Neural progenitor cell (in vitro differentiated cells): Measurements from ENCODE around the gene AGTRAP. TPM values are rescaled to one million over a fixed set of nuclear protein-coding genes. Genes with fewer than 3 reads are reported as not detected.

Experiments used
- DNase-seq: peaks from one replicate; pipeline ENCODE4 v3.0.0-alpha.2; 2016; ENCODE audit warnings: low spot score
- H2AFZ ChIP-seq: fragments of 200-600 bp; sonication (generic); replicated peaks from 2 replicates; pipeline ENCODE4 v1.6.1; 2016; ENCODE audit warnings: antibody characterized with exemption
- H3F3A ChIP-seq: fragments of 200-600 bp; sonication (generic); 2 replicates; pipeline ENCODE4 v1.6.1; 2016; ENCODE audit warnings: antibody characterized with exemption, low read depth
- H3K27ac ChIP-seq: fragments of 200-600 bp; sonication (generic); 2 replicates; pipeline ENCODE4 v1.5.1; 2016; ENCODE audit warnings: mild to moderate bottlenecking
- H3K27me3 ChIP-seq: fragments of 200-600 bp; sonication (generic); 2 replicates; pipeline ENCODE4 v1.6.1; 2016; ENCODE audit warnings: mild to moderate bottlenecking, moderate library complexity
- H3K36me3 ChIP-seq: fragments of 200-600 bp; sonication (generic); 2 replicates; pipeline ENCODE4 v1.5.1; 2016
- H3K4me1 ChIP-seq: fragments of 200-600 bp; sonication (generic); 2 replicates; pipeline ENCODE4 v1.6.1; 2016; ENCODE audit warnings: mixed run types
- H3K4me2 ChIP-seq: fragments of 200-600 bp; sonication (generic); 2 replicates; pipeline ENCODE4 v1.6.1; 2016
- H3K4me3 ChIP-seq: fragments of 200-600 bp; sonication (generic); 2 replicates; pipeline ENCODE4 v1.5.1; 2016
- H3K79me2 ChIP-seq: fragments of 200-600 bp; sonication (generic); 2 replicates; pipeline ENCODE4 v1.6.1; 2016; ENCODE audit warnings: low read depth
- H3K9ac ChIP-seq: fragments of 200-600 bp; sonication (generic); 2 replicates; pipeline ENCODE4 v1.6.1; 2016
- H3K9me3 ChIP-seq: fragments of 200-600 bp; sonication (generic); 2 replicates; pipeline ENCODE4 v1.5.1; 2016; ENCODE audit warnings: low read depth
- H4K20me1 ChIP-seq: fragments of 200-600 bp; sonication (generic); 2 replicates; pipeline ENCODE4 v1.6.1; 2016; ENCODE audit warnings: low read depth
- H3K27ac Mint-ChIP-seq: 3 replicates; pipeline ENCODE4 v1.8.0; 2021; ENCODE audit warnings: mixed read lengths
- H3K27me3 Mint-ChIP-seq: 2 replicates; pipeline ENCODE4 v1.8.0; 2022; ENCODE audit warnings: low read depth, mild to moderate bottlenecking, inconsistent platforms, moderate library complexity, mixed read lengths; ENCODE audit not compliant: insufficient read depth
- H3K36me3 Mint-ChIP-seq: 3 replicates; pipeline ENCODE4 v1.8.0; 2021; ENCODE audit warnings: mixed read lengths
- H3K4me1 Mint-ChIP-seq: 3 replicates; pipeline ENCODE4 v1.8.0; 2021; ENCODE audit warnings: mixed read lengths
- H3K4me3 Mint-ChIP-seq: 3 replicates; pipeline ENCODE4 v1.8.0; 2021; ENCODE audit warnings: mild to moderate bottlenecking, moderate library complexity, mixed read lengths
- H3K9me3 Mint-ChIP-seq: 3 replicates; pipeline ENCODE4 v1.8.0; 2020; ENCODE audit warnings: mixed read lengths
- EZH2 ChIP-seq: fragments of 200-600 bp; sonication (generic); IDR thresholded peaks from 2 replicates; pipeline ENCODE4 v1.6.1; 2017; ENCODE audit warnings: antibody characterized with exemption, mild to moderate bottlenecking, moderate library complexity
- EZH2phosphoT487 ChIP-seq: fragments of 200-600 bp; sonication (generic); IDR thresholded peaks from 2 replicates; pipeline ENCODE4 v1.6.1; 2017; ENCODE audit warnings: antibody characterized with exemption
- total RNA-seq: library from RNA; depleted of rRNA; stranded (reverse); fragments of >200 nt; gene quantifications from 2 replicates; pipeline ENCODE4 v1.2.3, GENCODE V29; 2015; ENCODE audit warnings: low replicate concordance
- TF ChIP-seq, protein P1 (sequence below): fragments of 200-600 bp; sonication (generic); IDR thresholded peaks from 2 replicates; pipeline ENCODE4 v1.5.1; 2017; ENCODE audit warnings: antibody characterized with exemption, mild to moderate bottlenecking

Gene AGTRAP
- total RNA-seq, 1 donor from 2014 or later, result 12.4 TPM

DNA sequence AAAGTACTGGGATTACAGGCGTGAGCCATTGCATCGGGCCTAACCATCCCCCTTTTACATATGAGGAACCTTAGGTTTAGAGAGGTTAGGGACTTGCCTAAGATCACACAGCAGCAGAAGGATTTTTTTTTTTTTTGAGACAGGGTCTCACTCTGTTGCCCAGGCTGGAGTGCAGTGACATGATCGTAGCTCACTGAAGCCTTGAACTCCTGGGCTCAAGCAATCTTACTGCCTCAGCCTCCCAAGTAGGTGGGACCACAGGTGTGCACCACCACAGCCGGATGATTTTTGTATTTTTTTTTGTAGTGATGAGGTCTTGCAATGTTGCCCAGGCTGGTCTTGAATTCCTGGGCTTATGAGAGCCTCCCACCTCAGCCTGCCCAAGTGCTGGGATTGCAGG lies 23.9 kb downstream of the AGTRAP start:
- Histone ChIP-seq H3K27me3 (peaks cover 56% of the 10 kb centered on the region), H3K4me3 (no peak overlapping the region), H2AFZ (no peak overlapping the region), H3K79me2 (no peaks in the 10 kb centered on the region), H3F3A (peaks cover 16% of the 10 kb centered on the region), H3K4me2 (no peak overlapping the region), H3K27ac (no peak overlapping the region), H3K9me3 (no peaks in the 10 kb centered on the region), H4K20me1 (no peaks in the 10 kb centered on the region), H3K9ac (no peak overlapping the region), H3K36me3 (no peaks in the 10 kb centered on the region), H3K4me1 (peaks cover 14% of the 10 kb centered on the region)
- Mint-ChIP-seq H3K4me1 (peaks cover 20% of the 10 kb centered on the region), H3K36me3 (no peaks in the 10 kb centered on the region), H3K4me3 (no peak overlapping the region), H3K27me3 (peaks cover 28% of the 10 kb centered on the region), H3K27ac (no peak overlapping the region), H3K9me3 (peaks cover 10% of the 10 kb centered on the region)
- DNase-seq, result no peak
- TF ChIP-seq, protein P1, sequence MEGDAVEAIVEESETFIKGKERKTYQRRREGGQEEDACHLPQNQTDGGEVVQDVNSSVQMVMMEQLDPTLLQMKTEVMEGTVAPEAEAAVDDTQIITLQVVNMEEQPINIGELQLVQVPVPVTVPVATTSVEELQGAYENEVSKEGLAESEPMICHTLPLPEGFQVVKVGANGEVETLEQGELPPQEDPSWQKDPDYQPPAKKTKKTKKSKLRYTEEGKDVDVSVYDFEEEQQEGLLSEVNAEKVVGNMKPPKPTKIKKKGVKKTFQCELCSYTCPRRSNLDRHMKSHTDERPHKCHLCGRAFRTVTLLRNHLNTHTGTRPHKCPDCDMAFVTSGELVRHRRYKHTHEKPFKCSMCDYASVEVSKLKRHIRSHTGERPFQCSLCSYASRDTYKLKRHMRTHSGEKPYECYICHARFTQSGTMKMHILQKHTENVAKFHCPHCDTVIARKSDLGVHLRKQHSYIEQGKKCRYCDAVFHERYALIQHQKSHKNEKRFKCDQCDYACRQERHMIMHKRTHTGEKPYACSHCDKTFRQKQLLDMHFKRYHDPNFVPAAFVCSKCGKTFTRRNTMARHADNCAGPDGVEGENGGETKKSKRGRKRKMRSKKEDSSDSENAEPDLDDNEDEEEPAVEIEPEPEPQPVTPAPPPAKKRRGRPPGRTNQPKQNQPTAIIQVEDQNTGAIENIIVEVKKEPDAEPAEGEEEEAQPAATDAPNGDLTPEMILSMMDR, result no peak
- TF ChIP-seq EZH2phosphoT487 (no peak), EZH2 (no peak)

DNA sequence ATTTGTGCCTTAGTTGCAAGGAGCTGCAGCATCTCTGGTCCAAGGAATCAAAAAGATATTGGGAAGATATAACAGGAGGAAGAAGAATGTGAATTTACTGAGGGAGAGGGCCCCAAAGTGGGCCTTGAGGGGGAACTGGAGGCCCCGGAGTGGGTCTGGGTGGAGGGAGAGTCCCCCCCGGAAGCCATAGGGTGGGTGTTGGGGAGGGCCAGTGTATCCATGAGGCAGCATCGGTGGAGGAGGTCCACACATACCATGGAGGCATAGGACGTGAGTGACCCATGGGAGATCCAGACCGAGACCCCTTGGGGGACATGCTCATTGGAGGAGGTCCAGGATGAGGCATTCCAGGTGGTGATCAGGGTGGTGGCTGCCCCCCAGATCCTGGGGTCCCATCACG lies 25.3 kb downstream of the AGTRAP start:
- H3K27ac Mint-ChIP-seq, result no peak overlapping the region
- Histone ChIP-seq H4K20me1 (no peaks in the 10 kb centered on the region), H3K4me2 (no peak overlapping the region), H3K9ac (no peak overlapping the region), H2AFZ (no peak overlapping the region), H3K79me2 (no peaks in the 10 kb centered on the region), H3K4me1 (peaks cover 14% of the 10 kb centered on the region), H3K36me3 (no peaks in the 10 kb centered on the region), H3K27ac (no peak overlapping the region), H3K4me3 (no peak overlapping the region), H3K9me3 (no peaks in the 10 kb centered on the region), H3K27me3 (peaks cover 64% of the 10 kb centered on the region), H3F3A (peaks cover 16% of the 10 kb centered on the region)
- peaks cover 23% of the 10 kb centered on the region for H3K4me1 Mint-ChIP-seq
- H3K4me3 Mint-ChIP-seq, result no peak overlapping the region
- H3K36me3 Mint-ChIP-seq, result no peaks in the 10 kb centered on the region
- TF ChIP-seq, protein P1, result no peak
- TF ChIP-seq EZH2, result no peak
- TF ChIP-seq EZH2phosphoT487, result no peak
- peaks cover 23% of the 10 kb centered on the region for H3K27me3 Mint-ChIP-seq
- no peak for DNase-seq
- H3K9me3 Mint-ChIP-seq, result peaks cover 5% of the 10 kb centered on the region

DNA sequence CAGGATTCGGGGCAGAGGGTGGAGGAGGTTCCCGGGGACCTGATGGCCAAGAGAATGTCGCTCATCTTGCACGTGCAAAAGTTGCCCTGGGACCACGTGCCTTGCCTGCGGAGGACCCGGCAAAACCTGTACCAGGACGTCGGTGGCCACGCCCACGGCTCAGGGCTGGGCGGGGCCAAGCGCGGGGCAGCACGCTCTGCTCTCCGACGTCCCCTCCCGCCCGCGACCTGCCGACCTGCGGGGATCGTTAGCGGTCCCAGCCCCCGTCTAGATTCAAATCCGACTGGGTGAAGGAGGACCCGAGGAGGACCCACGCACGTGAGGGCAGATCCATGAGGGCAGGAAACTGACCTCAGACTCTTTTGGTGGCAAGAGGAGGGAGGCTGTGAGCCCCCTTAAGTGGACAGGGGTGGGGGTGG lies 26.1 kb downstream of the AGTRAP start, which contains the start of gene C1orf167:
TSS of gene C1orf167 (plus strand) at position 206 of the 419 bp plus-strand sequence. CDS start 2,208 bp downstream, outside the sequence.
- H3K27me3 Mint-ChIP-seq, result peaks cover 23% of the 10 kb centered on the region
- peak; percentile 72 for DNase-seq
- H3K36me3 Mint-ChIP-seq, result no peaks in the 10 kb centered on the region
- peaks cover 64% of the 10 kb centered on the region for H3K27me3 ChIP-seq
- no peaks in the 10 kb centered on the region for H3K36me3 ChIP-seq
- H3K4me1 Mint-ChIP-seq, result peaks cover 23% of the 10 kb centered on the region
- no peaks in the 10 kb centered on the region for H3K9me3 Mint-ChIP-seq
- no peak within 1 kb of the TSS for H3K9ac ChIP-seq
- H3K9me3 ChIP-seq, result no peaks in the 10 kb centered on the region
- peaks cover 17% of the 10 kb centered on the region for H3K4me1 ChIP-seq
- H3K27ac Mint-ChIP-seq, result peak within 1 kb of the TSS; percentile 58
- H2AFZ ChIP-seq, result peak within 1 kb of the TSS; percentile 31
- no peaks in the 10 kb centered on the region for H4K20me1 ChIP-seq
- peaks cover 16% of the 10 kb centered on the region for H3F3A ChIP-seq
- peak within 1 kb of the TSS; percentile 35 for H3K4me3 ChIP-seq
- H3K4me3 Mint-ChIP-seq, result peak within 1 kb of the TSS; percentile 54
- no peaks in the 10 kb centered on the region for H3K79me2 ChIP-seq
- TF ChIP-seq, protein P1, result no peak
- TF ChIP-seq EZH2, result no peak
- no peak for TF ChIP-seq EZH2phosphoT487
- peak within 1 kb of the TSS; percentile 77 for H3K4me2 ChIP-seq
- H3K27ac ChIP-seq, result no peak within 1 kb of the TSS
